Stomach smooth muscle (tissue), 2 donors: ENCODE results near the gene FASTK.
A peak's percentile ranks its signal among the peaks of the same experiment; 100 is the strongest.
"Not testable (repeated sequence)": the region's sequence is repeated elsewhere in the genome, so short reads cannot be mapped to it uniquely, and the experiment has no call there.

Source experiments
- H3K27ac ChIP-seq: one replicate; pipeline ENCODE4 v1.7.0; 2013; ENCODE audit warnings: mild to moderate bottlenecking, low read length, inconsistent platforms
- H3K27me3 ChIP-seq, 2 donors: one replicate each; pipeline ENCODE4 v1.7.0; 2013; ENCODE audit warnings: low read length in 2 of 2; ENCODE audit not compliant: insufficient read depth in 2 of 2, control insufficient read depth in 1 of 2
- H3K36me3 ChIP-seq, 2 donors: one replicate each; pipeline ENCODE4 v1.7.0; 2013; ENCODE audit warnings: low read length in 2 of 2; ENCODE audit not compliant: control insufficient read depth in 2 of 2, insufficient read depth in 2 of 2
- H3K4me1 ChIP-seq: one replicate; pipeline ENCODE4 v1.7.0; 2013; ENCODE audit warnings: low read length; ENCODE audit not compliant: control insufficient read depth, insufficient read depth
- H3K4me3 ChIP-seq, 2 donors: one replicate each; pipeline ENCODE4 v1.7.0; 2013; ENCODE audit warnings: low read length in 2 of 2
- H3K9ac ChIP-seq, 2 donors: one replicate each; pipeline ENCODE4 v1.7.0; 2013; ENCODE audit warnings: low read length in 2 of 2, mild to moderate bottlenecking in 1 of 2
- H3K9me3 ChIP-seq, 2 donors: one replicate each; pipeline ENCODE4 v1.7.0; 2013; ENCODE audit warnings: low read length in 2 of 2; ENCODE audit not compliant: control insufficient read depth in 2 of 2
- donor health status: healthy.
- donor health status: Pancreatic carcinoma.

FASTK gene

GRCh38 chr7:151028948-151029501 lies 51.6 kb downstream of the FASTK start:
- Histone ChIP-seq H3K36me3 (peaks cover 0 to 2% of the 10 kb centered on the region in 2 donors), H3K9me3 (no peaks in the 10 kb centered on the region), H3K27ac (peak overlapping the region; percentile 76), H3K4me1 (peaks cover 14% of the 10 kb centered on the region), H3K27me3 (no peaks in the 10 kb centered on the region), H3K9ac (peak overlapping the region; percentile 75 to 77), H3K4me3 (peak overlapping the region; percentile 78 to 96)

DNA sequence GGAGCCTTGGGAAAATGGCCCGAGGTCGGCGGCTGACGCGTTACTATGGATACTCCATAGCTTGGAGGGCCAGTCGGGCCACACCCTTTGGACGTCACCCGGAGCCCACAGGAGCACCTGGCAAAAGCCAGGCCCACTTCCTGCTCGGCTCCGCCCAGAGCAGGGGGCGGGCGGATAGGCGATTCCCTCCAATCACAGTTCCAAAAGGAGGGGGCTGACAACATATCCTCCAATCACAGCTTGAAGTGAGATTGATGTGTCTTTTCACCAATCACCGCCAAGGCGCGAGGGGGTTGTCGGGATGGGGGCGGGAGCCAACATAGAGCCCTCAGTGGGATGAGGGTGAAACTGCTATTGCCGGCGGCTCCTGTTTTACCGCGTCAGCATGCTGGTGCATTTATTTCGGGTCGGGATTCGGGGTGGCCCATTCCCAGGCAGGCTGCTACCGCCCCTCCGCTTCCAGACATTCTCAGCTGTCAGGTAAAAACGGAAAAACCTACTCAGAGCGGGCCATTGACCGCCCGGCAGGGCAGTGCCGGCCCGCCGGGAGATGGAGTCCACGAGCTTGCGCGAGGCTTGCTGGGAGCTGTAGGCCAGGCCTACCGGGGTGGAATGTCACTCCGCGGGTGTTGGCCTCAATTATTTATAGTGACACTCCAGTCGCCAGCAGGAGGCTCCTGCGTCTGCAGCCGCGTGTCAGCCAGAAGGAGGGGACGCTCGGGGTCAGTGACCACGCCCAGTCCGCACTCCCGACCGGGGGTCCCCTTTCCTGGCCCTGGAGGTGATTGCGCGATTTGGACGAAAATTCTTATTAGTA lies 52.3 kb downstream of the FASTK start, which contains the start of gene ABCB8:
ABCB8 (plus strand) TSS at position 320 of the 817 bp plus-strand sequence; CDS start at position 386, 66 bp downstream.
- H3K9ac ChIP-seq: peak within 1 kb of the TSS; percentile 75 to 77
- peaks cover 0 to 2% of the 10 kb centered on the region in 2 donors for H3K36me3 ChIP-seq
- H3K4me1 ChIP-seq: peaks cover 14% of the 10 kb centered on the region
- H3K27ac ChIP-seq: peak within 1 kb of the TSS; percentile 76
- no peaks in the 10 kb centered on the region for H3K27me3 ChIP-seq
- H3K4me3 ChIP-seq: peak within 1 kb of the TSS; percentile 78 to 96
- H3K9me3 ChIP-seq: no peaks in the 10 kb centered on the region

GRCh38 chr7:151027728-151028130 lies 52.9 kb downstream of the FASTK start:
- not testable (repeated sequence) for H3K9me3 ChIP-seq, H3K36me3 ChIP-seq, H3K27me3 ChIP-seq
- Histone ChIP-seq H3K27ac (peak overlapping the region; percentile 76), H3K9ac (peak overlapping the region; percentile 62 to 77), H3K4me3 (peak overlapping the region; percentile 78 to 96), H3K4me1 (peaks cover 14% of the 10 kb centered on the region)

DNA sequence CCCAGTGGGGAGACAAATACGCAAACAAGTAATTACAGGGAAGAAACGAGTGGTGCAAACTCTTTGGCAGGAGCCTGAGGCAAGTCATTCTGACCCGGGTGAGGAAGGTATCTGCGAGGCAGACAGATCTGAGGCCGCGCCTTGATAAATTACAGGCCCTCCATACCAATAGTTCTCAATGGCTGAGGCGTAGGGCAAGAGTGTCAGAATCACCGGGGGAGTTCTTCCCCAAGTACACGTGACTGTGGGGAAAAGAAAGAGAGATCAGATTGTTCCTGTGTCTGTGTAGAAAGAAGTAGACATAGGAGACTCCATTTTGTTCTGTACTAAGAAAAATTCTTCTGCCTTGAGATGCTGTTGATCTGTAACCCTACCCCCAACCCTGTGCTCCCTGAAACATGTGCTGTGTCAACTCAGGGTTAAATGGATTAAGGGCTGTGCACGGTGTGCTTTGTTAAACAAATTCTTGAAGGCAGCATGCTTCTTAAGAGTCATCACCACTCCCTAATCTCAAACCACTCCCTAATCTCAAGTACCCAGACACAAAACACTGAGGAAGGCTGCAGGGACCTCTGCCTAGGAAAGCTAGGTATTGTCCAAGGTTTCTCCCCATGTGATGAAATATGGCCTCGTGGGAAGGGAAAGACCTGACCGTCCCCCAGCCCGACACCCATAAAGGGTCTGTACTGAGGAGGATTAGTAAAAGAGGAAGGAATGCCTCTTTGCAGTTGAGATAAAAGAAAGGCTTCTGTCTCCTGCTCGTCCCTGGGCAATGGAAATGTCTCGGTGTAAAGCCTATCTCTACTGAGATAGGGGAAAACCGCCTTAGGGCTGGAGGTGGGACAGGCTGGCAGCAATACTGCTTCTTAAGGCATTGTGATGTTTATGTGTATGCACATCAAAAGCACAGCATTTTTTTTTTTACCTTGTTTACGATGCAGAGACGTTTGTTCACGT lies 53.6 kb downstream of the FASTK start:
- Histone ChIP-seq H3K4me3 (peak overlapping the region; percentile 78 to 96), H3K4me1 (peaks cover 14% of the 10 kb centered on the region)
- not testable (repeated sequence) for H3K27ac ChIP-seq, H3K36me3 ChIP-seq, H3K27me3 ChIP-seq, H3K9ac ChIP-seq, H3K9me3 ChIP-seq
